ENCODE data around the gene GRM4.

GRCh38 chr6:34046617-34047016 lies 99.3 kb downstream of the GRM4 start:
- TF ChIP-seq, protein P1, sequence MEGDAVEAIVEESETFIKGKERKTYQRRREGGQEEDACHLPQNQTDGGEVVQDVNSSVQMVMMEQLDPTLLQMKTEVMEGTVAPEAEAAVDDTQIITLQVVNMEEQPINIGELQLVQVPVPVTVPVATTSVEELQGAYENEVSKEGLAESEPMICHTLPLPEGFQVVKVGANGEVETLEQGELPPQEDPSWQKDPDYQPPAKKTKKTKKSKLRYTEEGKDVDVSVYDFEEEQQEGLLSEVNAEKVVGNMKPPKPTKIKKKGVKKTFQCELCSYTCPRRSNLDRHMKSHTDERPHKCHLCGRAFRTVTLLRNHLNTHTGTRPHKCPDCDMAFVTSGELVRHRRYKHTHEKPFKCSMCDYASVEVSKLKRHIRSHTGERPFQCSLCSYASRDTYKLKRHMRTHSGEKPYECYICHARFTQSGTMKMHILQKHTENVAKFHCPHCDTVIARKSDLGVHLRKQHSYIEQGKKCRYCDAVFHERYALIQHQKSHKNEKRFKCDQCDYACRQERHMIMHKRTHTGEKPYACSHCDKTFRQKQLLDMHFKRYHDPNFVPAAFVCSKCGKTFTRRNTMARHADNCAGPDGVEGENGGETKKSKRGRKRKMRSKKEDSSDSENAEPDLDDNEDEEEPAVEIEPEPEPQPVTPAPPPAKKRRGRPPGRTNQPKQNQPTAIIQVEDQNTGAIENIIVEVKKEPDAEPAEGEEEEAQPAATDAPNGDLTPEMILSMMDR (conservative IDR thresholded peaks at IDR 0.05; ENCODE audit: low read depth, low read length): no peak
- no peak for TF ChIP-seq EZH2 (IDR thresholded peaks at IDR 0.05; ENCODE audit: low read length, unreplicated experiment)
- no peak for TF ChIP-seq EZH2phosphoT487 (IDR thresholded peaks at IDR 0.05; ENCODE audit: borderline replicate concordance, low read length)
